OCI-LY3 (cell line): ENCODE results near the gene NOP14.

Experiments used
- H2AFZ ChIP-seq: fragments of 200-600, 300-600 bp; shearing (Covaris generic); 2 replicates; pipeline ENCODE4 v1.6.0; 2014; ENCODE audit warnings: antibody characterized with exemption, low read depth, low read length
- H3K27ac ChIP-seq: fragments of 200-600, 300-600 bp; sonication (generic); 2 replicates; pipeline ENCODE4 v1.5.1; 2014; ENCODE audit warnings: mild to moderate bottlenecking, low read length, moderate library complexity, mixed read lengths
- H3K27me3 ChIP-seq: fragments of 200-600, 300-600 bp; sonication (generic); 2 replicates; pipeline ENCODE4 v1.6.1; 2014; ENCODE audit warnings: low read depth, low read length, mixed read lengths
- H3K36me3 ChIP-seq: fragments of 200-600, 300-600 bp; sonication (generic); replicated peaks from 2 replicates; pipeline ENCODE3; 2014; ENCODE audit warnings: low read depth, low read length, mixed read lengths
- H3K4me1 ChIP-seq: fragments of 300-600, 200-600 bp; sonication (generic); 2 replicates; pipeline ENCODE4 v1.6.1; 2014; ENCODE audit warnings: low read length, mixed read lengths
- H3K4me2 ChIP-seq: fragments of 200-600, 300-600 bp; sonication (generic); 2 replicates; pipeline ENCODE4 v1.6.1; 2014; ENCODE audit warnings: low read length, mixed read lengths
- H3K4me3 ChIP-seq: fragments of 300-600, 200-600 bp; sonication (generic); 2 replicates; pipeline ENCODE4 v1.5.1; 2014; ENCODE audit warnings: antibody characterized with exemption, mild to moderate bottlenecking, low read length, moderate library complexity
- H3K79me2 ChIP-seq: fragments of 300-600, 200-600 bp; shearing (Covaris generic); 2 replicates; pipeline ENCODE4 v1.6.1; 2014; ENCODE audit warnings: mild to moderate bottlenecking, low read length, mixed read lengths
- H3K9ac ChIP-seq: fragments of 300-600, 200-600 bp; shearing (Covaris generic); 2 replicates; pipeline ENCODE4 v1.6.0; 2014; ENCODE audit warnings: mild to moderate bottlenecking, low read length, moderate library complexity
- H3K9me3 ChIP-seq: fragments of 200-600, 300-600 bp; shearing (Covaris generic); 2 replicates; pipeline ENCODE4 v1.6.1; 2014; ENCODE audit warnings: low read length, mixed read lengths; ENCODE audit not compliant: insufficient read depth
- H4K20me1 ChIP-seq: fragments of 200-600, 300-600 bp; sonication (generic); 2 replicates; pipeline ENCODE4 v1.6.1; 2016; ENCODE audit warnings: low read length, mixed read lengths; ENCODE audit not compliant: insufficient read depth
- EZH2phosphoT487 ChIP-seq: fragments of 200-600 bp; shearing (Covaris generic); IDR thresholded peaks from 2 replicates; pipeline ENCODE4 v1.6.1; 2018; ENCODE audit warnings: antibody characterized with exemption, mixed run types, low read depth
- TF ChIP-seq, protein P1 (sequence below): fragments of 200-600, 300-600 bp; sonication (generic); IDR thresholded peaks from 2 replicates; pipeline ENCODE4 v1.5.1; 2014; ENCODE audit warnings: antibody characterized with exemption, low read length, low read depth

The NOP14 gene

DNA sequence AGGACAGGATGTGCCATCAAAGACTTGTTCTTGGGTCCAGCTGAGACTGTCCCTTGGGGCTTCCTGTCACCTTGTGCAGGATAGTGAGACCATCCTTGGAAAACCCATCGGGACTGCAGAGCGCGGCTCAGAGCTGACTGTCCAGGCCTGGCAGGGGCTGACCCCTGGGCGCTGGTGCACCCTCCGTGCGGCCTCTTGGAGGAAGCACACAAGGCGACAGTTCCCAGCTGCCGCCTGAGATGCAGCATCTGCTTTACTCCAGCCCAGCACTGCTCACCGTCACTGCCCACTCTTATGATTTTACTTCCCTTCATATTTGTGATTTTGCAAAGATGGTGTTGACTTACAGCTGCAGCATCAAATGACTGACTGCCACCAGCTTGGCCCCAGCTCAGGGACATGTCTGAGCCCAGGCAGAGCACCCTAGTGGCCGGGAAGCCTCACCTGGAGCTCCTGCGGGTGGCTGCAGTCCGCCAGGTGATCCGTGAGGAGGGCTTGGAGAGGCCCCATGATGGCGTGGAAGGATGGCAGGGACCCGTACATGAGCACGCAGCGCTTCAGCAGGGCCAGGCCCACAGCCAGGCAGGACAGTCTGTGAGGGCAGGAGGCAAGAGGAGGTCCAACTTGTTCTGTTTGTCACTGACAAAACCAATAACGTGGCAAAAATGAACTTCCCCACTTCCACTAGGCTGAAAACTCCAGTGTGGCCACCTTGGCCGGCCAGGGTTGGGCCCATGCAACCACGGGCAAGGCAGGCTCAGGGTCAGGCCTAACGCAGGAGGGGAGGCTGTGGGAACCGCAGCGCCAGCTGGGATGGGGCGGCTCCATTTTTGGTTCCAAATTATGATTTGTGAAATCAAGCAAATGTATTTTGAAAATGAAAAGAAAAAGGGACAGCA lies 21.8 kb downstream of the NOP14 start:
- no peaks in the 10 kb centered on the region for H3K9me3 ChIP-seq
- H2AFZ ChIP-seq = no peak overlapping the region
- H3K4me1 ChIP-seq = peaks cover 24% of the 10 kb centered on the region
- H3K4me2 ChIP-seq = no peak overlapping the region
- H3K4me3 ChIP-seq = no peak overlapping the region
- TF ChIP-seq EZH2phosphoT487 = no peak
- TF ChIP-seq, protein P1, sequence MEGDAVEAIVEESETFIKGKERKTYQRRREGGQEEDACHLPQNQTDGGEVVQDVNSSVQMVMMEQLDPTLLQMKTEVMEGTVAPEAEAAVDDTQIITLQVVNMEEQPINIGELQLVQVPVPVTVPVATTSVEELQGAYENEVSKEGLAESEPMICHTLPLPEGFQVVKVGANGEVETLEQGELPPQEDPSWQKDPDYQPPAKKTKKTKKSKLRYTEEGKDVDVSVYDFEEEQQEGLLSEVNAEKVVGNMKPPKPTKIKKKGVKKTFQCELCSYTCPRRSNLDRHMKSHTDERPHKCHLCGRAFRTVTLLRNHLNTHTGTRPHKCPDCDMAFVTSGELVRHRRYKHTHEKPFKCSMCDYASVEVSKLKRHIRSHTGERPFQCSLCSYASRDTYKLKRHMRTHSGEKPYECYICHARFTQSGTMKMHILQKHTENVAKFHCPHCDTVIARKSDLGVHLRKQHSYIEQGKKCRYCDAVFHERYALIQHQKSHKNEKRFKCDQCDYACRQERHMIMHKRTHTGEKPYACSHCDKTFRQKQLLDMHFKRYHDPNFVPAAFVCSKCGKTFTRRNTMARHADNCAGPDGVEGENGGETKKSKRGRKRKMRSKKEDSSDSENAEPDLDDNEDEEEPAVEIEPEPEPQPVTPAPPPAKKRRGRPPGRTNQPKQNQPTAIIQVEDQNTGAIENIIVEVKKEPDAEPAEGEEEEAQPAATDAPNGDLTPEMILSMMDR = no peak
- H3K27me3 ChIP-seq = no peaks in the 10 kb centered on the region
- H3K79me2 ChIP-seq = no peaks in the 10 kb centered on the region; the same call in 1 of the 2 replicates
- H4K20me1 ChIP-seq = peaks cover 22% of the 10 kb centered on the region
- H3K36me3 ChIP-seq = peaks cover 78% of the 10 kb centered on the region
- H3K27ac ChIP-seq = no peak overlapping the region
- H3K9ac ChIP-seq = no peak overlapping the region

DNA sequence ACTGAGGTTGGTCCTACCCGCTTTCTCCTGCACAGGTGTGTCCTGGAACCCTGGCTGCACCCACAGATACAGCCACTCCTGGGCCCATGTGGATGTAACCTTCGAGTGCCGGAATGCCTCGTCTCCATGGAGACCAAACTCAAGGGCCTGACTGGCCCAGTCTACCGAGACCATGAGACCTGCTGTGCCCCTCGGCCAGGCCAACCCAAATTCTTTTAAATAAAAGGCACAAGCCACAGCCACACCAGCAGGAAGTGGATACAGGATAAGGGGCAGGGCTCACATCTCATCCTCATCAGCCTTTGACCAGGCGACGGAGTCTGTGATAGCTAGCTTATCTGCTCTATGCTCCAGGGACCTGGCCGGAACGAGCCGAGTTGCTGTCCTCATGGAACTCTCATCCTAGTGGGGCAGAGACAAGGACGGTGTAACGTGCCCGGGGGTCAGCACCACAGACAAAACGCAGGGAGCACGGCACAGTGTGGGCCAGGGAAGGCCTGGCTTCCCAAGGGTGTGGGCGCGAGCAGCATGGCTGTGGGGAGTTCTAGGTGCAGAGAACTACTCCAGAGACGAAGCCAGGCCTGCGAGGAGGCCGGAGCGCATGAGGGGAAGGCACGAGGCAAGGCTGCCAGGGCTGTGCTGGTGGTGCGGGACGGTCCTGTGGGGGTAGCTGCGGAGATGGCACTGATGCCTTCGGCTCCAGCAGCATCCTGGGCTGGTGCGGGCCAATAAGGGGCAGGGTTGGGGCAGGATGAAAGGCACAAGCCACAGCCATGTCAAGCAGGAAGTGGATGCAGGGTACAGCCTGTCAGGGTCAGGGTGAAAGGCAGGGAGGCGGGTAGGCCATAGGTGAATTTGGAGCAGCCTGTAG lies 22.7 kb downstream of the NOP14 start:
- TF ChIP-seq, protein P1 = no peak
- no peak for TF ChIP-seq EZH2phosphoT487
- Histone ChIP-seq H3K4me1 (peaks cover 33% of the 10 kb centered on the region), H3K4me2 (no peak overlapping the region), H3K27me3 (no peaks in the 10 kb centered on the region), H3K27ac (no peak overlapping the region), H2AFZ (no peak overlapping the region), H3K79me2 (peaks cover 5% of the 10 kb centered on the region), H3K9me3 (no peaks in the 10 kb centered on the region), H3K9ac (no peak overlapping the region), H3K36me3 (peaks cover 73% of the 10 kb centered on the region), H4K20me1 (peaks cover 24% of the 10 kb centered on the region), H3K4me3 (no peak overlapping the region)

DNA sequence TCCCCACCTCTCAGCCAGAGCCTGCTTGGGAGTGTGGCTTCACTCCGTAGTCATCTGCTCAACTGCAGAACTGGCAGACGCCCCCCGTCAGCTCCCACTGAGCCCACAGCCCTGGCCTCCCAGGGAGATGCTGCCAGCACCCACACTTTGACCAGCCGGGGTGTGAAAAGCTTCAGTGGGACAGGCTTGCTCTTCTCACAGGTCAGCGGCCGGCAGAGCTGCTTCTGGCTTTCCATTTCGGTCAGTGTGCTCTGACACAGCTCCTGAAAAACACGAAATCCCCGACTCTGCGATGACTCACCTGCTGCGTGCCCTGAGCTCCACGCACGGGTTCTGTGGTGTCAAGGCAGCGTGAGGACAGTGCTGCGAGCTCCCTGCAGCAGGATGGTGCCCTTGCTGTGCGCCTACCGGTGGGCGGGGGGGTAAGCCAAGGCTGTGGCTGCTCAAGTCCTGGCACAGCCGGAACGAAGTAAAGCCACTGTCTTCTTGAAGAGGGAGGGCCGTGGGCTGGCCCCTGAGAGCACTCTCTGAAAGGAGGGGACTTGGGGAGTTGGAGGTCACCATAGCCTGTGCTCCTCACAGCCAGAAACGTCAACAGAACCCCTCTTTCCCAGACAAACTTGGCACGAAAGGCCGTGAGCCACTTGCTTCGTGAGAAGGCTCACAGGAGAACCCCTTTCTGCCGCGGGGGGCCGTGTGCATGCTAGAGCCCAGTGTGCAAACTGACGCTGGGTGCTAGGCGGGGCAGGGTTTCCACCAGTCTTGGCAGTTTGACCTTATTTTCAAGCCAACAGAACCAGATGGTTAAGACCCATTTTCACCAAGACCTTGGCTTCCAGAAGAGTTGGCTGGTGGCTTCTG lies 23.6 kb downstream of the NOP14 start:
- Histone ChIP-seq H3K4me2 (no peak overlapping the region), H3K9me3 (no peaks in the 10 kb centered on the region), H3K4me3 (no peak overlapping the region), H4K20me1 (peaks cover 24% of the 10 kb centered on the region), H3K27me3 (no peaks in the 10 kb centered on the region), H2AFZ (no peak overlapping the region), H3K4me1 (peaks cover 35% of the 10 kb centered on the region), H3K9ac (no peak overlapping the region), H3K36me3 (peaks cover 66% of the 10 kb centered on the region), H3K79me2 (peaks cover 11% of the 10 kb centered on the region), H3K27ac (no peak overlapping the region)
- TF ChIP-seq EZH2phosphoT487 = no peak
- TF ChIP-seq, protein P1 = no peak
